Liver (tissue), 9 donors: ENCODE results near the gene PRPSAP2. TPM values are rescaled to one million over a fixed set of nuclear protein-coding genes. Genes with fewer than 3 reads are reported as not detected.

Experiments used
- DNase-seq: peaks from one replicate; pipeline ENCODE4 v3.0.0-alpha.2; 2017; ENCODE audit warnings: low spot score
- H3K27ac ChIP-seq, 2 donors: one replicate each; pipeline ENCODE4 v1.7.0; 2013; ENCODE audit warnings: inconsistent platforms in 2 of 2, low read length in 2 of 2, control low read depth in 1 of 2, low read depth in 1 of 2, mild to moderate bottlenecking in 1 of 2
- H3K27me3 ChIP-seq, 4 donors: one replicate each; pipeline versions ENCODE4 v1.6.1 to v1.7.0; 2013; ENCODE audit warnings: low read length in 3 of 4, inconsistent platforms in 1 of 4, mild to moderate bottlenecking in 1 of 4, moderate library complexity in 1 of 4; ENCODE audit not compliant: control insufficient read depth in 4 of 4, insufficient read depth in 4 of 4
- H3K36me3 ChIP-seq, 4 donors: one replicate each; pipeline versions ENCODE4 v1.6.1 to v1.7.0; 2013; ENCODE audit warnings: low read length in 3 of 4, mild to moderate bottlenecking in 3 of 4, low read depth in 1 of 4, moderate library complexity in 1 of 4; ENCODE audit not compliant: control insufficient read depth in 4 of 4, insufficient read depth in 3 of 4
- H3K4me1 ChIP-seq, 4 donors: one replicate each; pipeline versions ENCODE4 v1.6.1 to v1.7.0; 2013; ENCODE audit warnings: low read length in 3 of 4, mild to moderate bottlenecking in 3 of 4, moderate library complexity in 1 of 4; ENCODE audit not compliant: control insufficient read depth in 4 of 4, insufficient read depth in 4 of 4
- H3K4me3 ChIP-seq, 3 donors: one replicate each; pipeline versions ENCODE4 v1.6.1 to v1.7.0; 2013; ENCODE audit warnings: low read length in 3 of 3, control low read depth in 1 of 3, low read depth in 1 of 3, mild to moderate bottlenecking in 1 of 3
- H3K9ac ChIP-seq, 2 donors: one replicate each; pipeline ENCODE4 v1.7.0; 2013; ENCODE audit warnings: low read length in 2 of 2, mild to moderate bottlenecking in 2 of 2, moderate library complexity in 2 of 2, control low read depth in 1 of 2, low read depth in 1 of 2
- H3K9me3 ChIP-seq, 4 donors: one replicate each; pipeline versions ENCODE4 v1.6.1 to v1.7.0; 2013; ENCODE audit warnings: low read length in 3 of 4; ENCODE audit not compliant: control insufficient read depth in 4 of 4
- ATF3 ChIP-seq: IDR thresholded peaks from 2 replicates; pipeline ENCODE4 v1.6.1; 2016; ENCODE audit warnings: antibody characterized with exemption
- CTCF ChIP-seq: fragments of 150-350 bp; IDR thresholded peaks from 2 replicates; pipeline ENCODE4 v1.5.1; 2017; ENCODE audit warnings: improper control_type of control experiment, low read depth, low read length; ENCODE audit not compliant: missing input control
- EGR1 ChIP-seq, 2 donors: IDR thresholded peaks; 2 replicates each; pipeline ENCODE4 v1.6.1; 2016 to 2018; ENCODE audit warnings: antibody characterized with exemption in 2 of 2, low read depth in 2 of 2
- FOXA1 ChIP-seq: IDR thresholded peaks from 2 replicates; pipeline ENCODE4 v1.6.1; 2016; ENCODE audit warnings: antibody characterized with exemption
- FOXA2 ChIP-seq: IDR thresholded peaks from 2 replicates; pipeline ENCODE4 v1.6.1; 2016; ENCODE audit warnings: antibody characterized with exemption
- GABPA ChIP-seq, 2 donors: IDR thresholded peaks in 1 of 2; conservative IDR thresholded peaks in 1 of 2; 2 replicates each; pipeline ENCODE4 v1.6.1; 2016; ENCODE audit warnings: antibody characterized with exemption in 2 of 2, mild to moderate bottlenecking in 1 of 2, moderate library complexity in 1 of 2
- HNF4A ChIP-seq, 2 donors: conservative IDR thresholded peaks; 2 replicates each; pipeline ENCODE4 v1.6.1; 2016; ENCODE audit warnings: antibody characterized with exemption in 2 of 2, mild to moderate bottlenecking in 2 of 2
- HNF4G ChIP-seq: IDR thresholded peaks from 2 replicates; pipeline ENCODE4 v1.6.1; 2016; ENCODE audit warnings: antibody characterized with exemption
- JUND ChIP-seq, 2 donors: IDR thresholded peaks; 2 replicates each; pipeline ENCODE4 v1.6.1; 2016; ENCODE audit warnings: antibody characterized with exemption in 2 of 2
- MAX ChIP-seq: IDR thresholded peaks from 2 replicates; pipeline ENCODE4 v1.6.1; 2016; ENCODE audit warnings: antibody characterized with exemption
- NR2F2 ChIP-seq: IDR thresholded peaks from 2 replicates; pipeline ENCODE4 v1.6.1; 2016; ENCODE audit warnings: antibody characterized with exemption
- RAD21 ChIP-seq, 2 donors: IDR thresholded peaks; 2 replicates each; pipeline ENCODE4 v1.6.1; 2016; ENCODE audit warnings: antibody characterized with exemption in 2 of 2, mild to moderate bottlenecking in 2 of 2
- REST ChIP-seq: IDR thresholded peaks from 2 replicates; pipeline ENCODE4 v1.6.1; 2016; ENCODE audit warnings: antibody characterized with exemption, mild to moderate bottlenecking
- RXRA ChIP-seq, 2 donors: IDR thresholded peaks; 2 replicates each; pipeline ENCODE4 v1.6.1; 2017 to 2018; ENCODE audit warnings: antibody characterized with exemption in 2 of 2, mild to moderate bottlenecking in 1 of 2
- SP1 ChIP-seq: IDR thresholded peaks from 2 replicates; pipeline ENCODE4 v1.6.1; 2018; ENCODE audit warnings: antibody characterized with exemption, mild to moderate bottlenecking
- TAF1 ChIP-seq: conservative IDR thresholded peaks from 2 replicates; pipeline ENCODE4 v1.6.1; 2016; ENCODE audit warnings: antibody characterized with exemption, mild to moderate bottlenecking
- YY1 ChIP-seq: IDR thresholded peaks from 2 replicates; pipeline ENCODE4 v1.6.1; 2016; ENCODE audit warnings: antibody characterized with exemption, mild to moderate bottlenecking
- WGBS: extraction: QIAGEN DNeasy Blood & Tissue Kit; methylation state at CpG from one replicate; pipeline ENCODE4 v1.1.7; 2013; 5-methylcytosine and 5-hydroxymethylcytosine counted together
- polyA plus RNA-seq, 2 donors: library from polyadenylated mRNA; stranded (reverse) in 1 of 2; unstranded in 1 of 2; fragments of 200-250 nt in 1 of 2; fragments of >200 nt in 1 of 2; fragmentation: Nextera tagmentation in 1 of 2; extraction: Ambion mirVana in 1 of 2; gene quantifications; one replicate each; pipeline versions ENCODE4 v1.2.1 to v1.2.3, GENCODE V29; 2013 to 2015
- total RNA-seq, 2 donors: library from RNA; depleted of rRNA; stranded (reverse); fragments of >200 nt; gene quantifications; one replicate each; pipeline ENCODE4 v1.2.3, GENCODE V29; 2014
- TF ChIP-seq, protein P1 (sequence below): IDR thresholded peaks from 2 replicates; pipeline ENCODE4 v1.6.1; 2016; ENCODE audit warnings: antibody characterized with exemption
- donor health status: healthy.
- donor health status: healthy.
- donor health status: healthy.
- donor health status: healthy.
- donor health status: healthy.

PRPSAP2 gene
- total and polyA plus RNA-seq, 4 donors, result 10.2 to 31.4 (median 16.7) TPM

- TF ChIP-seq HNF4A (conservative IDR thresholded peaks at IDR 0.05), result peak; percentile 87 to 97
- TF ChIP-seq NR2F2, result peak; percentile 21
- no peak for TF ChIP-seq REST
- TF ChIP-seq TAF1, result no peak
- TF ChIP-seq HNF4G, result peak; percentile 87
- TF ChIP-seq GABPA (IDR thresholded peaks at IDR 0.05 in 1 of 2, conservative IDR thresholded peaks at IDR 0.05 in 1 of 2), result no peak
- TF ChIP-seq FOXA1, result no peak
- peak; percentile 46 for TF ChIP-seq SP1
- no peak for TF ChIP-seq JUND (IDR thresholded peaks at IDR 0.05)
- TF ChIP-seq FOXA2, result no peak
- TF ChIP-seq RXRA (IDR thresholded peaks at IDR 0.05), result peak; percentile 46 to 67
- peaks cover 6 to 21% (median 15%) of the 10 kb centered on the region in 4 donors for H3K4me1 ChIP-seq
- peaks cover 0 to 19% (median 11%) of the 10 kb centered on the region in 4 donors for H3K36me3 ChIP-seq
Observed at GRCh38 chr17:18919963-18920362, 62.0 kb downstream of the PRPSAP2 start.

GRCh38 chr17:18920911-18921441 lies 63.0 kb downstream of the PRPSAP2 start:
- WGBS, result 20% methylated on average over 6 of the region's 6 CpGs
- Histone ChIP-seq H3K4me1 (peaks cover 6 to 24% (median 15%) of the 10 kb centered on the region in 4 donors), H3K36me3 (peaks cover 0 to 17% (median 10%) of the 10 kb centered on the region in 4 donors), H3K4me3 (no peak overlapping the region), H3K27ac (peak overlapping the region in 1 of 2 donors; percentile 29), H3K9ac (peak overlapping the region in 1 of 2 donors; percentile 7), H3K9me3 (no peaks in the 10 kb centered on the region), H3K27me3 (no peaks in the 10 kb centered on the region)
- peak; percentile 81 for TF ChIP-seq NR2F2
- TF ChIP-seq CTCF, result no peak
- no peak for TF ChIP-seq ATF3
- no peak for TF ChIP-seq JUND (IDR thresholded peaks at IDR 0.05)
- no peak for TF ChIP-seq TAF1
- no peak for TF ChIP-seq GABPA (IDR thresholded peaks at IDR 0.05 in 1 of 2, conservative IDR thresholded peaks at IDR 0.05 in 1 of 2)
- TF ChIP-seq, protein P1, sequence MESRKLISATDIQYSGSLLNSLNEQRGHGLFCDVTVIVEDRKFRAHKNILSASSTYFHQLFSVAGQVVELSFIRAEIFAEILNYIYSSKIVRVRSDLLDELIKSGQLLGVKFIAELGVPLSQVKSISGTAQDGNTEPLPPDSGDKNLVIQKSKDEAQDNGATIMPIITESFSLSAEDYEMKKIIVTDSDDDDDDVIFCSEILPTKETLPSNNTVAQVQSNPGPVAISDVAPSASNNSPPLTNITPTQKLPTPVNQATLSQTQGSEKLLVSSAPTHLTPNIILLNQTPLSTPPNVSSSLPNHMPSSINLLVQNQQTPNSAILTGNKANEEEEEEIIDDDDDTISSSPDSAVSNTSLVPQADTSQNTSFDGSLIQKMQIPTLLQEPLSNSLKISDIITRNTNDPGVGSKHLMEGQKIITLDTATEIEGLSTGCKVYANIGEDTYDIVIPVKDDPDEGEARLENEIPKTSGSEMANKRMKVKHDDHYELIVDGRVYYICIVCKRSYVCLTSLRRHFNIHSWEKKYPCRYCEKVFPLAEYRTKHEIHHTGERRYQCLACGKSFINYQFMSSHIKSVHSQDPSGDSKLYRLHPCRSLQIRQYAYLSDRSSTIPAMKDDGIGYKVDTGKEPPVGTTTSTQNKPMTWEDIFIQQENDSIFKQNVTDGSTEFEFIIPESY, result no peak
- no peak for TF ChIP-seq FOXA1
- no peak for TF ChIP-seq HNF4G
- no peak for TF ChIP-seq YY1
- no peak for TF ChIP-seq REST
- peak in 1 of 2 donors; percentile 9 for TF ChIP-seq RAD21 (IDR thresholded peaks at IDR 0.05)
- peak; percentile 52 to 66 for TF ChIP-seq HNF4A (conservative IDR thresholded peaks at IDR 0.05)
- TF ChIP-seq SP1, result peak; percentile 34
- TF ChIP-seq MAX, result no peak
- no peak for TF ChIP-seq EGR1 (IDR thresholded peaks at IDR 0.05; ENCODE audit: low read depth in 2 of 2)
- TF ChIP-seq RXRA (IDR thresholded peaks at IDR 0.05), result peak; percentile 36 to 39
- TF ChIP-seq FOXA2, result no peak
- DNase-seq, result no peak

More at GRCh38 chr17:18919963-18920362, 62.0 kb downstream of the PRPSAP2 start:
- 58% methylated on average over 6 of the region's 6 CpGs for WGBS
- Histone ChIP-seq H3K27me3 (no peaks in the 10 kb centered on the region), H3K9ac (no peak overlapping the region), H3K4me3 (no peak overlapping the region), H3K9me3 (no peaks in the 10 kb centered on the region), H3K27ac (peak overlapping the region in 1 of 2 donors; percentile 8)
- no peak for DNase-seq
